GM21576 (cell line): Measurements from ENCODE around the gene ATCAY.
"Not testable (repeated sequence)": the region's sequence is repeated elsewhere in the genome, so short reads cannot be mapped to it uniquely, and the experiment has no call there.

Experiments
- ATAC-seq: cut with Tn5 transposase; IDR thresholded peaks from one replicate; pipeline ENCODE4 v1.9.1; 2021; ENCODE audit warnings: mild to moderate bottlenecking, moderate library complexity; ENCODE audit not compliant: unreplicated experiment

The ATCAY gene

GRCh38 chr19:3855320-3855719 is 25.2 kb upstream of the ATCAY start:
- no peak for ATAC-seq

GRCh38 chr19:3857449-3858003 is 23.0 kb upstream of the ATCAY start:
- ATAC-seq = no peak

- no peak for ATAC-seq
Measured at GRCh38 chr19:3860499-3860898, 20.0 kb upstream of the ATCAY start.

DNA sequence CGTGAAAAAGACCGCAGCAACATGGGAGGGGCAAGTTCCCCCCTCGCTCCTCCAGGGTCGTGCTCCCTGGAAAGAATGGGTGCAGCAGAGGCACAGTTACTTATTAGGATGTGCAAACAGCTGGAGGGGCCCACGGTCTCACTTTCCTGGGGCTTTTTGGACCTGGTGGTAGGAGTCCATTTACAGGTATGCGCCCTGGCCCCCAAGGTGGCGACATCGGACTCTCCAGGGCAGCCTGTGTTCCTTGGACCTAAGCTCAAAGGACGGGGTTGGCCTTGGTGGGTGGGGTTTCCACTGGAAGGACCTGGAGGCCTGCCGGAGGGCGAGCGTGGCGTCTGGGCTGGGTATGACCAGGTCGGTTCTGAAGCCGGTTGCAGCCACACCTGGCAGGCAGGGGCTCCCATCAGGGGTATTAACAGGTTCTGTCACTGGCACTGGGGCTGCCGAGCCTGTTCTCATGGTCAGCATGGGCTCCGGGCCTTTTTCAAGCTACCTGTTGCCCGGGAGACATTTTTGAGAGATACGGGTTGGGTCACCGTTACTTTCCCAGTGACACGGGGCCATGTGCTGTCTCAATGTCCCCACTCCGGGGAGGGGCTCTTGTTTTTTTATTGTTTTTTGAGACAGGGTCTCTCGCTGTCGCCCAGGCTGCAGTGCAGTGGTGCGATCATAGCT is 17.5 kb upstream of the ATCAY start:
- ATAC-seq = no peak

- no peak for ATAC-seq
Measured at GRCh38 chr19:3863648-3864047, 16.8 kb upstream of the ATCAY start.

GRCh38 chr19:3866910-3867638 is 13.4 kb upstream of the ATCAY start:
- ATAC-seq = no peak

- no peak for ATAC-seq
Measured at GRCh38 chr19:3867971-3868769, 12.3 kb upstream of the ATCAY start.

- no peak for ATAC-seq
Measured at GRCh38 chr19:3868770-3869456, 11.6 kb upstream of the ATCAY start, which contains the start of gene ZFR2. ZFR2 (minus strand) TSS chr19:3869038; CDS start chr19:3869017, 21 bp downstream.

GRCh38 chr19:3873151-3873550 is 7.3 kb upstream of the ATCAY start:
- ATAC-seq = no peak

DNA sequence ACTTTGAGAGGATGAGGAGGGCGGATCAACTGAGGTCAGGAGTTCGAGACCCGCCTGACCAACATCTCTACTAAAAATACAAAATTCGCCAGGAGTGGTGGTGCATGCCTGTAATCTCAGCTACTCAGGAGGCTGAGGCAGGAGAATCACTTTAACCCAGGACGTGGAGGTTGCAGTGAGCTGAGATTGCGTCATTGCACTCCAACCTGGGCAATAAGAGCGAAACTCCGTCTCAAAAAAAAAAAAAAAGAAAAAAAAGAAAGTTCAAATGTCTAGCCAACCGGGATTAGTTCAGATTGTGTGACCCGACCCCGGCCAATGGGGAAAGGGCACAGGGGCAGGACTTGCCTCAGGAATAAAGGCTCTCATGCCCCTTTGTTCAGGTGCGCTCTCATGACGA is 5.8 kb upstream of the ATCAY start:
- ATAC-seq = not testable (repeated sequence)

DNA sequence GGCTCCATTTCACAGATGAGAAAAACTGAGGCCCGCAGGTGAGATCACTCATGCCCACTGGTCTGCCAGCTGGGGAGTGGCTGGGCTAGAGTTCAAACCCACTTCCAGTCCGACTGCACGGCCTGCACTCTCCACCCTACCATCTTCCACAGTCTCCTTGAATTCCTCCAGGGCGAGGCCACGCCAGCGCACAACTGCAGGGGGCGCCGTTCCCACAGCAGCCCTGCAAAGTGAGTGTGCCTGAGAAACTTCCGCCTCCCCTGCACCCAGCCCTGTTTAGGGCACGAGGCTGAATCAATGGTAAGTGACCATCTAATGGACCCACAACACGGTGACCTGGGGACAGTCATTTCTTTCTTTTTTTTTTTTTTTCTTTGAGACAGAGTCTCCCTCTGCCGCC is 829 bp upstream of the ATCAY start:
- ATAC-seq = no peak

DNA sequence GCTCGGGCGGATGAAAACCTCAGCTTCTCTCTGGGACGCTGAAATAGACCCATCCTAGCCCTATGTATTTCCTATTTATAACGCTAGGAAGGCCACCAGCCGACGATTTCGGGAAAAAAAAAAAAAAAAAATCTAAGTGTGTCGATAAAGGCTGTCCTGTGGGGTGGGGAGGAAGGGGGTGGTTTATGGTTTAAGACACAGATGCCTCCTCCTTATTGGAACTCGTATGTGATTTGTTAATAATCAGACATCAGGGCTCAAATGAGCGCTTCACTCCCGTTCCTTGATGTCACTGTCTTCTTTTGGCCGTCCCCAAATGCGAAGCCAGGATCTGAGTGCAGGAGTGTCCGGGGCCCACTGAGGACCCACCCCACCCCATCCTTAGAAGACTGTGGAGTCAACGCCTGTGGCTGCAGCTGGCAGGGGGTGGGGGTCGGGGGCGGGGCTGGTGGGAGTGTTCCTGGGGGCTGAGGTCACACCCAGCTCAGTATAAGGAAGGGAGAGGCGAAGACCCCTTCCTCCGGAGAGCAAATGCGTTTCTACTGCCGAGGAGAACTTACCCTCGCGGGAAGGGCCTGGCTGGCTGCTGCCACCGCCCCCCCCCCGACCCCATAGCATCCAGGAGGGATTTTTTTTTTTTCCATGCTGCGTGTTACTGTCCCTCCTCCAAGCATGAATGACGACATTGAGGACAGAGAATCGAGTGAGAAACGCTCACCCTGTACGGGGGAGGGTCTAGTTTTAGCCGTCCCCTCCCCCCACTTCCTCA is 971 bp downstream of the ATCAY start:
- ATAC-seq = no peak

GRCh38 chr19:3882041-3882384 is 1.5 kb downstream of the ATCAY start:
- no peak for ATAC-seq

GRCh38 chr19:3890591-3890990 is 10.1 kb downstream of the ATCAY start:
- ATAC-seq = no peak

GRCh38 chr19:3893509-3894179 is 13.2 kb downstream of the ATCAY start:
- ATAC-seq = no peak

DNA sequence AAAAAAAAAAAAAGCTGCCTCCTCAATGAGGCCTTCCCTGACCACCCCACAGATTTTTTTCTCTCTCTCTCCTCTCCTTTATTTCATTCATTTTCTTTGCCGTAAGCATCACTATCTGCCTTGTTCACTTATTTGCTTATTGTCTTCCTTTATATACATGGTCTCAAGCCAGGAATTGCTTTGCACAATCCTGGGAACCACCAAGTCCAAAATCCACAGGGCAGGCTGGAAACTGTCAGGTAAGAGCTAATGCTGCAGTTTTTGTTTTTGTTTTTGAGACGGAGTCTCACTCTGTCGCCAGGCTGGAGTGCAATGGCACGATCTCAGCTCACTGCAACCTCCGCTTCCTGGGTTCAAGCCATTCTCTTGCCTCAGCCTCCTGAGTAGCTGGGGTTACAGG is 14.5 kb downstream of the ATCAY start:
- not testable (repeated sequence) for ATAC-seq

GRCh38 chr19:3895788-3896187 is 15.3 kb downstream of the ATCAY start:
- no peak for ATAC-seq

GRCh38 chr19:3897936-3898335 is 17.5 kb downstream of the ATCAY start:
- no peak for ATAC-seq

DNA sequence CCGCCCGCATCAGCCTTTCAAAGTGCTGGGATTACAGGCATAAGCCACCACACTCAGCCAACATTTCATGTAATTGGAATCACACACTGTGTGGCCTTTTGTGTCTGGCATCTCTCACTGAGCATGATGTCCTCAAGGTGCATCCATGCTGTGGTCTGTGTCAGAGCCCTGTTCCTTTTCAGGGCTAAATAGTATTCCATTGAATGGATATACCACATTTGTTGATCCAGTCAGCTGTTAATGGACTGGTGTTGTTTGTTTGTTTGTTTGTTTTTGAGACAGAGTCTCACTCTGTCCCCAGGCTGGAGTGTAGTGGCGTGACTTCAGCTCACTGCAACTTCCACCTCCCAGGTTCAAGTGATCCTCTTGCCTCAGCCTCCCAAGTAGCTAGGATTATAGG is 17.9 kb downstream of the ATCAY start:
- no peak for ATAC-seq
